K562 (cell line): ENCODE results near the gene UTP14C. TPM values are rescaled to one million over a fixed set of nuclear protein-coding genes. Genes with fewer than 3 reads are reported as not detected.

Experiments
- ATAC-seq: fragments of 200-7000 bp; cut with Tn5 transposase; 3 replicates; pipeline ENCODE4 v1.9.1; 2020; ENCODE audit warnings: moderate library complexity
- BruUV-seq: library from RNA; stranded (reverse); fragments of 400-500 nt; replicated peaks from 2 replicates; lab custom pipeline; 2021; lab: Mats Ljungman, UMichigan
- CTCF ChIA-PET: fragments of 300-600 bp; formaldehyde crosslinking; extraction: SDS; loops from one replicate; lab custom pipeline; 2021; ENCODE audit warnings: low intra/inter-chr PET ratio; lab: Yijun Ruan, JAX
- POLR2A ChIA-PET: fragments of 300-600, 350-650 bp; sonication (Branson Sonifier 250); formaldehyde crosslinking; extraction: SDS; loops from one replicate; lab custom pipeline; 2021; ENCODE audit warnings: antibody characterized with exemption, inconsistent platforms; lab: Yijun Ruan, JAX
- DNase-seq, 4 experiments: peaks; one replicate each; pipeline versions ENCODE4 v3.0.0 to v3.0.0-alpha.2; 2011 to 2018; ENCODE audit warnings: low spot score in 3 of 4, mixed read lengths in 3 of 4; ENCODE audit errors: extremely low read depth in 1 of 4
- FAIRE-seq: peaks from 2 replicates; lab custom pipeline; 2011; peaks lifted over from hg19 to GRCh38; lab: Jason Lieb, UNC
- H2AFZ ChIP-seq: 2 replicates; pipeline ENCODE4 v1.6.0; 2011; ENCODE audit warnings: low read depth, low read length, control low read depth, inconsistent platforms
- H3K27ac ChIP-seq: fragments of 200-600 bp; 3 replicates; pipeline ENCODE4 v1.8.0; 2011; ENCODE audit warnings: low read depth, mild to moderate bottlenecking, control low read depth, inconsistent platforms, low read length, moderate library complexity, mixed read lengths; ENCODE audit errors: extremely low read depth
- H3K27me3 ChIP-seq, 2 experiments: fragments of 300-600 bp in 1 of 2; 2 replicates in 1 of 2; 3 replicates in 1 of 2; pipeline versions ENCODE4 v1.6.0 to v1.8.0; 2011; ENCODE audit warnings: inconsistent platforms in 2 of 2, low read length in 2 of 2, mild to moderate bottlenecking in 1 of 2, mixed read lengths in 1 of 2, moderate library complexity in 1 of 2; ENCODE audit not compliant: control insufficient read depth in 2 of 2, insufficient read depth in 2 of 2
- H3K36me3 ChIP-seq: fragments of 300-600 bp; 3 replicates; pipeline ENCODE4 v1.8.0; 2011; ENCODE audit warnings: mild to moderate bottlenecking, low read length, inconsistent platforms; ENCODE audit not compliant: control insufficient read depth, insufficient read depth
- H3K4me1 ChIP-seq, 2 experiments: fragments of 200-600 bp in 1 of 2; replicated peaks in 1 of 2; 2 replicates in 1 of 2; 3 replicates in 1 of 2; pipeline versions ENCODE4 v1.5.1 to v1.8.0; 2011; ENCODE audit warnings: inconsistent platforms in 2 of 2, low read length in 2 of 2, mild to moderate bottlenecking in 1 of 2, mixed read lengths in 1 of 2, moderate library complexity in 1 of 2; ENCODE audit not compliant: control insufficient read depth in 2 of 2, insufficient read depth in 2 of 2
- H3K4me2 ChIP-seq: 2 replicates; pipeline ENCODE4 v1.6.1; 2011; ENCODE audit warnings: low read length, control low read depth, inconsistent platforms, mixed read lengths; ENCODE audit not compliant: insufficient read depth
- H3K4me3 ChIP-seq: fragments of 200-600 bp; sonication (generic), shearing (Covaris generic); 2 replicates; pipeline ENCODE4 v1.5.1; 2016; ENCODE audit warnings: control low read depth, inconsistent platforms
- H3K79me2 ChIP-seq: fragments of 200-600 bp; 3 replicates; pipeline ENCODE4 v1.8.0; 2011; ENCODE audit warnings: low read length, inconsistent platforms; ENCODE audit not compliant: control insufficient read depth, insufficient read depth
- H3K9ac ChIP-seq, 2 experiments: 2 replicates each; pipeline versions ENCODE4 v1.6.0 to v1.6.1; 2011; ENCODE audit warnings: low read depth in 2 of 2, low read length in 2 of 2, control low read depth in 1 of 2, inconsistent platforms in 1 of 2, mild to moderate bottlenecking in 1 of 2, mixed read lengths in 1 of 2; ENCODE audit not compliant: insufficient read depth in 1 of 2
- H3K9me1 ChIP-seq: one replicate; pipeline ENCODE4 v1.6.0; 2011; ENCODE audit warnings: inconsistent platforms, mild to moderate bottlenecking, low read length, moderate library complexity; ENCODE audit not compliant: control insufficient read depth, insufficient read depth
- H3K9me3 ChIP-seq: replicated peaks from 2 replicates; pipeline ENCODE4 v1.5.1; 2011; ENCODE audit warnings: low read depth, low read length, inconsistent platforms; ENCODE audit not compliant: control insufficient read depth, insufficient read depth
- H4K20me1 ChIP-seq: replicated peaks from 2 replicates; pipeline ENCODE4 v1.6.1; 2011; ENCODE audit warnings: low read length, inconsistent platforms, mixed read lengths; ENCODE audit not compliant: control insufficient read depth, insufficient read depth
- C11orf30 ChIP-seq: fragments of 450-650 bp; IDR thresholded peaks from 2 replicates; pipeline ENCODE4 v1.6.1; 2016; ENCODE audit warnings: low read depth, mild to moderate bottlenecking
- KAT8 ChIP-seq: fragments of 450-650 bp; IDR thresholded peaks from 2 replicates; pipeline ENCODE4 v1.6.1; 2016; ENCODE audit warnings: low read depth, mild to moderate bottlenecking
- PTRF ChIP-seq: fragments of 450-650 bp; IDR thresholded peaks from 2 replicates; pipeline ENCODE4 v1.6.1; 2016; ENCODE audit warnings: mild to moderate bottlenecking, missing genetic modification characterization, missing compliant biosample characterization
- SP2 ChIP-seq: IDR thresholded peaks from 2 replicates; pipeline ENCODE4 v1.6.1; 2011; ENCODE audit warnings: mild to moderate bottlenecking, low read depth, low read length, moderate library complexity; ENCODE audit not compliant: poor library complexity, severe bottlenecking; ENCODE audit errors: extremely low read depth
- TEAD2 ChIP-seq: fragments of 450-650 bp; IDR thresholded peaks from 2 replicates; pipeline ENCODE4 v1.6.1; 2016; ENCODE audit warnings: missing genetic modification characterization, control low read depth, missing compliant biosample characterization
- YY1 ChIP-seq, 3 experiments: IDR thresholded peaks; 2 replicates each; pipeline ENCODE4 v1.6.1; 2011; ENCODE audit warnings: low read length in 2 of 3, mild to moderate bottlenecking in 2 of 3, moderate library complexity in 2 of 3, borderline replicate concordance in 1 of 3, control low read depth in 1 of 3, low read depth in 1 of 3; ENCODE audit not compliant: insufficient read depth in 3 of 3, insufficient replicate concordance in 2 of 3, control insufficient read depth in 1 of 3, insufficient read length in 1 of 3; ENCODE audit errors: extremely low read depth in 1 of 3
- WGBS: fragments of 100-300 bp; shearing (Covaris generic); methylation state at CpG from one replicate; pipeline ENCODE4 v1.1.6; 2016; ENCODE audit warnings: low coverage, mixed read lengths; ENCODE audit not compliant: insufficient coverage; ENCODE audit errors: missing lambda C conversion rate; 5-methylcytosine and 5-hydroxymethylcytosine counted together
- in situ Hi-C: fragments of 300-500 bp; cut with MboI; formaldehyde crosslinking; loops from 4 replicates; pipeline ENCODE4 v1.15.0; 2018; ENCODE audit warnings: inconsistent platforms, mixed read lengths
- intact Hi-C: fragments of 100-400 bp; cut with micrococcal nuclease; formaldehyde crosslinking; loops from 2 replicates; pipeline ENCODE4 v1.14.2; 2022
- polyA plus RNA-seq, 8 experiments: library from polyadenylated mRNA; depleted of rRNA in 4 of 8; stranded (reverse) in 5 of 8; unstranded in 3 of 8; fragments of >200 nt; fragmentation: Nextera tagmentation in 2 of 8; fragmentation: Illumina TruSeq in 1 of 8; extraction: Ambion mirVana in 2 of 8; extraction: Trizol in 1 of 8; gene quantifications; 2 replicates each; pipeline versions ENCODE4 v1.2.1 to v1.2.3, GENCODE V29; 2011 to 2014; ENCODE audit warnings: inconsistent platforms in 1 of 8, missing spikeins in 1 of 8
- total RNA-seq, 7 experiments: library from RNA; depleted of rRNA in 6 of 7; stranded (reverse); fragments of >200 nt in 6 of 7; fragmentation: Illumina TruSeq in 2 of 7; extraction: Trizol in 2 of 7; gene quantifications; 2 replicates each; pipeline versions ENCODE4 v1.2.1 to v1.2.3, GENCODE V29; 2011 to 2021; ENCODE audit warnings: low replicate concordance in 1 of 7

The UTP14C gene
- total and polyA plus RNA-seq, 9 of the 15 experiments (the other 6 are each of a cell fraction or from before 2014, with no cell fraction given), result 3.4 to 10.3 (median 6.0) TPM

GRCh38 chr13:52034616-52035226 lies 10.2 kb downstream of the UTP14C start:
- in situ Hi-C loops (no loop called here), intact Hi-C loops (no loop called here)
- WGBS, result 0% methylated on average over 1 of the region's 5 CpGs
- ChIA-PET POLR2A (no interaction called here), CTCF (no interaction called here)
- Histone ChIP-seq H3K9me3 (no peaks in the 10 kb centered on the region; the same call in 1 of the 2 replicates), H3K27ac (no peak overlapping the region), H3K27me3 (no peaks in the 10 kb centered on the region), H3K4me3 (no peak overlapping the region), H3K79me2 (no peaks in the 10 kb centered on the region), H2AFZ (no peak overlapping the region), H3K9ac (no peak overlapping the region), H3K4me1 (no peaks in the 10 kb centered on the region; a peak in 2 of 5 replicates), H3K9me1 (no peaks in the 10 kb centered on the region), H3K36me3 (no peaks in the 10 kb centered on the region; the same call in 2 of the 3 replicates), H3K4me2 (no peak overlapping the region), H4K20me1 (no peaks in the 10 kb centered on the region)
- ATAC-seq, result no peak
- no peak for DNase-seq
- TF ChIP-seq YY1 (IDR thresholded peaks at IDR 0.05; ENCODE audit: borderline replicate concordance in 1 of 3, control insufficient read depth in 1 of 3, extremely low read depth in 1 of 3, insufficient read depth in 3 of 3, insufficient read length in 1 of 3, insufficient replicate concordance in 2 of 3, low read depth in 1 of 3, low read length in 2 of 3) (no peak), SP2 (no peak), TEAD2 (tag) (no peak), C11orf30 (no peak), PTRF (tag) (no peak), KAT8 (no peak)
- FAIRE-seq, result no peak
- no TSS peak for BruUV-seq
